A549 treated with CpdA at 1 μM for 4 hours (cell line): ENCODE data around the gene SLC35A2. TPM values are rescaled to one million over a fixed set of nuclear protein-coding genes. Genes with fewer than 3 reads are reported as not detected.

Source experiments
- total RNA-seq: library from RNA; stranded (reverse); fragments of 200-300 nt; extraction: Qiagen RNA extraction; gene quantifications from 5 replicates; pipeline ENCODE4 v1.2.3, GENCODE V29; 2022; ENCODE audit warnings: low read depth

Gene SLC35A2
- 53.9 to 71.3 TPM (median 67.3 TPM) in 5 replicates for total RNA-seq

DNA sequence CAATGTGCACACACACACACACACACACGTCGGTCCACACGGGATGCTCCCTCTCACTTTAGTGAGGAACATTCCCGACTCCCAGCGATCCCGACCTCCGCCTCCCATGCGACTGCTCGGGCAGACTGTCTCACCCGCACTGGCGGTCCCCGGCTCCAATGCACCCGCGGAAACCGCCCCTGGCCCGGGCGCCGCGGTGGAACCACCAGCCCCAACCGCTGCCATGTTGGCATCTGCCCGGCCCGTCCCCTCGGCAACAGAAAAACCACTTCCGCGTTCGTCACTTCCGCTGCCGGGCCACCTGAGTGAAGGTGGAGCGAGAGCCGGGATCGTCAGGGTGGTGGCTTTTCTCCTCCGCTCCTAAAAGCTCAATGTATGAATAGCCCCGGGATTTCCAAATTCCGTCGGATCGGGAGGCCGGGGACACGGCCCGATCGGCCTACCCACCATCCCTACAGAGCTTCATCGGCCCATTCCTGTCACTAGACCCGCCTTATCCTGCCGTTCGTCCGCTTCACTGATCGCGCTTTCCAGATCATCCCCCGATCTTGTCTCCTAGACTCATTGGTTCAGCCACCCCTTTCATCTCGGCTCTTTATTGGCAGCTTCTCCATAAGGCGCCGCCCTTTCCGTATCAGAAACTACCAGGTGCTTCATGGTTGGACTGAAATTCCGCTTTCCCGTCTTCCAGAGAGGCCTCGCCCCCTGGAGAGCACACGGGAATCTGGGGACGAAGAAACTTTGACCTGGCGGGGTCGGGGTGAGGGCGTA, at the start of gene SLC35A2:
SLC35A2 (minus strand) TSS at position 235 of the 771 bp plus-strand sequence; CDS start at position 225, 10 bp downstream.

DNA sequence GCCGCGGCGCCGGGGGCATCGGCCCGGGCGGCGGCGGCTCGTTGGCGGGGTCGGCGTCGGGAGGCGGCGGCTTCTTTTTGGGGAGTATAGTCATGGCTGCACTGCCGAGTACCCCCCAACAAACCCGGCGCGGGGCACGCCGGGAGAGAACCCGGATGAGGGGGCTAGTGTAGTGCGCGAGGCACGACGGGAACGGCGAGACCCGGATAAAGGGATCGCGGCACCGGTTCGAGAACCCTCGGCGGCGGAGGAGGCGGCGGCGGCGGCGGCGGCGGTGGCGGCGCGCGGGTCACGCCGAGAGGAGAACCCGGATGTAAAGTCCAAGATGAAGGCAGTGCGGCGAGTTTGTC, 46.0 kb upstream of the SLC35A2 start, which contains the start of gene OTUD5:
OTUD5 (minus strand) TSS at position 131 of the 350 bp plus-strand sequence; CDS start at position 94, 37 bp downstream.

DNA sequence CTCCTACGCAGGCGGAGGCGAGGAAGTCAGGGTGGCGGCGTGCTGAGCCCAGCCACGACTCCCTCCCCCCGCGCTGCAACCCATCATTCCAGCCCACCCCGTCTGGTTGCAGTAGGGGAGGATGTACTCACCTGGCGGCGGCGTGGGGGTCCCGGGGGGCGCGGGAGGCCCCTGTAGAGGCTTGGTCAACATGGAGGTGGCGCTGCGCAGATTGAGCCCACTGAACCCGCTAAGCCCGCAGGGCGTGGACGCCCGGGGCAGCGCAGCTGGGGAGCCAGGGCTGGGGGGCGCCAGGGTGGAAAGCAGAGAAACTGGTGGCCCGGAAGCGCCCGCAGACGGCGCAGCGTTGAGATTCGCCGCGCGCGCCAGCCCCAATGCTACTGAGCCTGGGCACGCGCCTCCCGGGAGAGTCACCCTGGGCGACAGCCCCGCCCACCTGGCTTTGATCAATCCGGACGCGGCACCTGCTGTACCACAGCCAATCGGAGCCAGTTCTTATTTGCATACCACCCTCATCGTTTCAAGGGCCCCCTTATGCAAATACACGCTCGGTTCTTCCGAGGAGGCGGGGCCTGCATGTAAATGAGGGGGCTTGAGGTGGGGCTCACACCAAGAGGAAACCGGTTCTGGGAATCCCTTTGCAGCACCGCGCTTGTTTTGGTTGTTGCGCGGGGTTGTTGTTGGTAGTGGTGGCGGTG, 7.3 kb upstream of the SLC35A2 start, which contains the start of gene PIM2:
PIM2 (minus strand) TSS at position 382 of the 698 bp plus-strand sequence; CDS start at position 192, 190 bp downstream.

DNA sequence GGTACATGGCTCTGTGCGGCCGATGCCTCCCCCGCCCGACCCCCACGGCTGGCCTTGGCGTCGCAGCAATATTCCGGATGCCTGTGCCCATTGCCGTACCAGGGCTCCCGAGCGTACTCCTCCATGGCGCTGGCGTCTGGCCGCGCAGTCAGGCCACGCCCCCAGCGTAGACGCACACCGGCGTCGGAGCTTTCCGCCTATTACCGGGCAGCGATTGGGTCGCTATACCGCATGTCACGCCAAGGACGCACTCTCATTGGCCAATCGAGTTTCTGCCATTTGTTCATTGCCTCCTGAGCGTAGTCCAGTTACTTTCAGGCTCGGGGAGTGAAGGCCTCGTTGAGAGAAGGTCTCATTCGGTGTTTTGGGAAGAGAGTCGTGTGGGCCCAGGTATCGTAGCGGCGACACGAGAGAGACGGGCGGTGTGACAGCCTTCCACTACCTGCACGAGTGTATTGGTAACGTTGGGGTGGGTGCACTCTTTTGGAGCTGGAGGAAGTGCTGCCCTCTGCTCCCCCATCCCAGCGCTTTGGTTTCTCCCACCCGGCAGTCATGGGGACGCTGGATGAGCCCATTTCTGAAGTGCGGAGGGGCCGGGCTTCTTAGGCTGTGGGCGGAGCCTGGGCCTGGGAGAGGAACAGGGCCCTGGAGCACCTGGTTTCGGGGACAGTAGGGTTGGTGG, 13.7 kb downstream of the SLC35A2 start, which contains the start of the genes PQBP1 and TIMM17B:
PQBP1 (plus strand) TSS at position 306 of the 682 bp plus-strand sequence. CDS start 580 bp downstream, outside the sequence.
TIMM17B (minus strand) TSS at position 144 of the 682 bp plus-strand sequence; CDS start at position 125, 19 bp downstream.

Other genes starting within 250 kb of the SLC35A2 start
- gene WAS, start 227.8 kb downstream of the SLC35A2 start, total RNA-seq = 0.12 to 0.33 TPM (median 0.28 TPM) in 4 of 5 replicates, not detected in the other
- gene SUV39H1, start 214.9 kb downstream of the SLC35A2 start, total RNA-seq = 21.5 to 23.4 TPM (median 21.8 TPM) in 5 replicates
- not detected in 5 replicates for gene GLOD5, start 149.9 kb downstream of the SLC35A2 start, total RNA-seq
- not detected in 5 replicates for gene GATA1, start 125.1 kb downstream of the SLC35A2 start, total RNA-seq
- gene HDAC6, start 109.6 kb downstream of the SLC35A2 start, total RNA-seq = 22.9 to 33.4 TPM (median 29.2 TPM) in 5 replicates
- gene ERAS, start 85.1 kb downstream of the SLC35A2 start, total RNA-seq = 0.10 TPM in 1 of 5 replicates, not detected in the others
- gene PCSK1N, start 76.0 kb downstream of the SLC35A2 start, total RNA-seq = 18.4 to 50.4 TPM (median 44.8 TPM) in 5 replicates
- 80.5 to 110 TPM (median 105 TPM) in 5 replicates for gene TIMM17B, start 13.9 kb downstream of the SLC35A2 start, total RNA-seq
- 97.6 to 109 TPM (median 105 TPM) in 5 replicates for gene PQBP1, start 13.7 kb downstream of the SLC35A2 start, total RNA-seq
- gene PIM2, start 7.4 kb upstream of the SLC35A2 start, total RNA-seq = 10.7 to 12.1 TPM (median 11.5 TPM) in 5 replicates
- 60.6 to 69.6 TPM (median 64.6 TPM) in 5 replicates for gene OTUD5, start 46.0 kb upstream of the SLC35A2 start, total RNA-seq
- gene KCND1, start 60.2 kb upstream of the SLC35A2 start, total RNA-seq = 0.86 to 2.0 TPM (median 1.2 TPM) in 5 replicates
- gene GRIPAP1, start 90.6 kb upstream of the SLC35A2 start, total RNA-seq = 22.2 to 24.2 TPM (median 23.0 TPM) in 5 replicates
- 49.2 to 63.4 TPM (median 61.8 TPM) in 5 replicates for gene TFE3, start 131.7 kb upstream of the SLC35A2 start, total RNA-seq
- gene CCDC120, start 147.4 kb upstream of the SLC35A2 start, total RNA-seq = 3.2 to 4.7 TPM (median 3.6 TPM) in 5 replicates
- gene PRAF2, start 162.4 kb upstream of the SLC35A2 start, total RNA-seq = 32.8 to 48.2 TPM (median 42.6 TPM) in 5 replicates
- gene WDR45, start 168.2 kb upstream of the SLC35A2 start, total RNA-seq = 54.9 to 65.6 TPM (median 58.5 TPM) in 5 replicates
- 23.2 to 26.7 TPM (median 24.8 TPM) in 5 replicates for gene GPKOW, start 212.1 kb upstream of the SLC35A2 start, total RNA-seq